H1 (cell line): ENCODE measurements around the gene ZNF618. TPM values are rescaled to one million over a fixed set of nuclear protein-coding genes. Genes with fewer than 3 reads are reported as not detected.
A peak's percentile ranks its signal among the peaks of the same experiment; 100 is the strongest.

ENCODE experiments used
- CTCF ChIA-PET: fragments of 300-600 bp; sonication (Branson Sonifier 250); formaldehyde crosslinking; loops from one replicate; lab custom pipeline; 2021; ENCODE audit not compliant: partially characterized antibody; lab: Charles Lee
- POLR2A ChIA-PET: fragments of 300-600 bp; sonication (Branson Sonifier 250); formaldehyde crosslinking; loops from one replicate; lab custom pipeline; 2021; ENCODE audit warnings: inconsistent platforms; ENCODE audit not compliant: partially characterized antibody; lab: Charles Lee
- DNase-seq, 2 experiments: peaks; one replicate each; pipeline versions ENCODE4 v3.0.0 to v3.0.0-alpha.2; 2010 to 2022; ENCODE audit warnings: low spot score in 2 of 2, low read depth in 1 of 2, mixed read lengths in 1 of 2
- FAIRE-seq: peaks from 2 replicates; lab custom pipeline; 2011; peaks lifted over from hg19 to GRCh38; lab: Jason Lieb, UNC
- H2AFZ ChIP-seq: 2 replicates; pipeline ENCODE4 v1.8.1; 2012; ENCODE audit warnings: low read length, inconsistent platforms
- H2AK5ac ChIP-seq: 2 replicates; pipeline ENCODE4 v1.6.1; 2013; ENCODE audit warnings: low read depth, low read length
- H2BK120ac ChIP-seq: replicated peaks from 2 replicates; pipeline ENCODE3; 2013; ENCODE audit warnings: low read depth, low read length, inconsistent platforms
- H2BK12ac ChIP-seq: 2 replicates; pipeline ENCODE4 v1.6.1; 2013; ENCODE audit warnings: low read depth, low read length
- H2BK15ac ChIP-seq: 2 replicates; pipeline ENCODE4 v1.6.1; 2013; ENCODE audit warnings: low read length
- H2BK20ac ChIP-seq: 2 replicates; pipeline ENCODE4 v1.6.1; 2013; ENCODE audit warnings: low read length
- H2BK5ac ChIP-seq: 2 replicates; pipeline ENCODE4 v1.6.1; 2013; ENCODE audit warnings: low read depth, low read length
- H3K14ac ChIP-seq: 2 replicates; pipeline ENCODE4 v1.6.1; 2013; ENCODE audit warnings: inconsistent platforms; ENCODE audit not compliant: insufficient read length
- H3K18ac ChIP-seq: 2 replicates; pipeline ENCODE4 v1.6.1; 2013; ENCODE audit warnings: low read length; ENCODE audit errors: extremely low read depth
- H3K23ac ChIP-seq: 2 replicates; pipeline ENCODE4 v1.6.1; 2013; ENCODE audit warnings: inconsistent platforms; ENCODE audit not compliant: insufficient read length
- H3K23me2 ChIP-seq: 2 replicates; pipeline ENCODE4 v1.6.1; 2013; ENCODE audit warnings: low read depth, low read length
- H3K27ac ChIP-seq: 2 replicates; pipeline ENCODE4 v1.6.1; 2011; ENCODE audit warnings: low read depth, low read length, inconsistent platforms
- H3K27me3 ChIP-seq, 4 experiments: replicated peaks in 1 of 4; 1 replicate in 1 of 4; 2 replicates in 3 of 4; pipeline versions ENCODE4 v1.6.1 to v1.8.1; 2011 to 2013; ENCODE audit warnings: low read length in 3 of 4, mild to moderate bottlenecking in 3 of 4, inconsistent platforms in 2 of 4, mixed read lengths in 2 of 4, moderate library complexity in 1 of 4; ENCODE audit not compliant: control insufficient read depth in 3 of 4, insufficient read depth in 3 of 4; ENCODE audit errors: extremely low read depth in 1 of 4
- H3K36me3 ChIP-seq, 4 experiments: 2 replicates each; pipeline versions ENCODE4 v1.6.1 to v1.8.1; 2011 to 2013; ENCODE audit warnings: mild to moderate bottlenecking in 4 of 4, low read length in 3 of 4, moderate library complexity in 2 of 4, control low read depth in 1 of 4, inconsistent platforms in 1 of 4; ENCODE audit not compliant: insufficient read depth in 4 of 4, control insufficient read depth in 2 of 4
- H3K4ac ChIP-seq: replicated peaks from 2 replicates; pipeline ENCODE3; 2013; ENCODE audit warnings: low read length, low read depth, mixed read lengths, inconsistent platforms; ENCODE audit not compliant: insufficient read length
- H3K4me1 ChIP-seq, 4 experiments: replicated peaks in 1 of 4; 1 replicate in 1 of 4; 2 replicates in 3 of 4; pipeline versions ENCODE4 v1.6.1 to v1.8.1; 2011 to 2013; ENCODE audit warnings: low read length in 3 of 4, inconsistent platforms in 2 of 4, mixed read lengths in 1 of 4; ENCODE audit not compliant: insufficient read depth in 4 of 4, control insufficient read depth in 3 of 4
- H3K4me2 ChIP-seq, 2 experiments: 2 replicates each; pipeline versions ENCODE4 v1.6.1 to v1.8.1; 2011 to 2013; ENCODE audit warnings: low read depth in 2 of 2, low read length in 2 of 2, control low read depth in 1 of 2, inconsistent platforms in 1 of 2, mild to moderate bottlenecking in 1 of 2; ENCODE audit not compliant: insufficient read depth in 1 of 2
- H3K4me3 ChIP-seq, 4 experiments: fragments of 200-600, 300-600 bp in 1 of 4; sonication (generic), shearing (Covaris generic), sonication (Bioruptor Twin) in 1 of 4; 2 replicates each; pipeline versions ENCODE4 v1.5.1 to v1.8.1; 2011 to 2016; ENCODE audit warnings: low read length in 4 of 4, low read depth in 3 of 4, control low read depth in 2 of 4, inconsistent platforms in 2 of 4, mild to moderate bottlenecking in 2 of 4, mixed read lengths in 1 of 4, moderate library complexity in 1 of 4; ENCODE audit not compliant: insufficient read depth in 2 of 4; ENCODE audit errors: extremely low read depth in 1 of 4
- H3K56ac ChIP-seq: replicated peaks from 2 replicates; pipeline ENCODE3; 2013; ENCODE audit warnings: low read depth, mild to moderate bottlenecking, mixed read lengths, low read length, inconsistent platforms; ENCODE audit not compliant: insufficient read length
- H3K79me1 ChIP-seq: 2 replicates; pipeline ENCODE4 v1.6.1; 2013; ENCODE audit warnings: low read depth, low read length, control low read depth
- H3K79me2 ChIP-seq, 2 experiments: 2 replicates each; pipeline versions ENCODE4 v1.6.1 to v1.8.1; 2012 to 2013; ENCODE audit warnings: low read length in 2 of 2, mild to moderate bottlenecking in 2 of 2, inconsistent platforms in 1 of 2; ENCODE audit not compliant: insufficient read depth in 2 of 2, control insufficient read depth in 1 of 2
- H3K9ac ChIP-seq, 4 experiments: replicated peaks in 1 of 4; 1 replicate in 1 of 4; 2 replicates in 3 of 4; pipeline versions ENCODE4 v1.6.1 to v1.8.1; 2011 to 2013; ENCODE audit warnings: low read depth in 3 of 4, low read length in 3 of 4, control low read depth in 2 of 4, mild to moderate bottlenecking in 2 of 4, moderate library complexity in 2 of 4, inconsistent platforms in 1 of 4; ENCODE audit errors: extremely low read depth in 1 of 4
- H3K9me3 ChIP-seq, 2 experiments: 2 replicates each; pipeline versions ENCODE4 v1.6.1 to v1.8.1; 2012 to 2013; ENCODE audit warnings: mild to moderate bottlenecking in 2 of 2, moderate library complexity in 2 of 2, control low read depth in 1 of 2, inconsistent platforms in 1 of 2, low read depth in 1 of 2, low read length in 1 of 2, mixed read lengths in 1 of 2; ENCODE audit not compliant: insufficient read depth in 2 of 2
- H4K20me1 ChIP-seq, 2 experiments: replicated peaks in 1 of 2; 2 replicates each; pipeline versions ENCODE3 to v1.8.1; 2011 to 2013; ENCODE audit warnings: inconsistent platforms in 2 of 2, low read length in 2 of 2, mild to moderate bottlenecking in 1 of 2; ENCODE audit not compliant: insufficient read depth in 2 of 2, control insufficient read depth in 1 of 2
- H4K5ac ChIP-seq: 2 replicates; pipeline ENCODE4 v1.6.1; 2013; ENCODE audit warnings: low read length, low read depth, mixed read lengths, inconsistent platforms; ENCODE audit not compliant: insufficient read length
- H4K8ac ChIP-seq: 2 replicates; pipeline ENCODE4 v1.8.0; 2013; ENCODE audit warnings: mild to moderate bottlenecking, moderate library complexity, low read length, inconsistent platforms; ENCODE audit not compliant: insufficient read depth; ENCODE audit errors: extremely low read depth
- H4K91ac ChIP-seq: replicated peaks from 2 replicates; pipeline ENCODE3; 2013; ENCODE audit warnings: low read length, mixed read lengths, inconsistent platforms; ENCODE audit not compliant: insufficient read length
- BCL11A ChIP-seq, 2 experiments: IDR thresholded peaks; one replicate each; pipeline ENCODE4 v1.6.1; 2011; ENCODE audit warnings: low read depth in 2 of 2, low read length in 2 of 2, mild to moderate bottlenecking in 2 of 2
- CBX8 ChIP-seq: fragments of 300-800, 300-1000 bp; sonication (generic); IDR thresholded peaks from 2 replicates; pipeline ENCODE4 v1.7.1; 2016; ENCODE audit warnings: low read depth, low read length, borderline replicate concordance
- CEBPB ChIP-seq: IDR thresholded peaks from 2 replicates; pipeline ENCODE4 v1.6.1; 2012; ENCODE audit warnings: low read depth, low read length
- CTBP2 ChIP-seq: IDR thresholded peaks from 2 replicates; pipeline ENCODE4 v1.7.0; 2011; ENCODE audit warnings: borderline replicate concordance, mild to moderate bottlenecking, moderate library complexity, mixed read lengths, low read length; ENCODE audit not compliant: insufficient read depth, insufficient read length
- EZH2 ChIP-seq: fragments of 200-600 bp; sonication (generic); IDR thresholded peaks from 2 replicates; pipeline ENCODE4 v1.7.1; 2012; ENCODE audit warnings: low read depth, mild to moderate bottlenecking, moderate library complexity, low read length, inconsistent platforms; ENCODE audit not compliant: severe bottlenecking
- KDM4A ChIP-seq: IDR thresholded peaks from one replicate; pipeline ENCODE4 v1.7.1; 2012; ENCODE audit warnings: low read depth, mild to moderate bottlenecking, moderate library complexity, low read length, inconsistent platforms; ENCODE audit not compliant: severe bottlenecking
- NANOG ChIP-seq: IDR thresholded peaks from 2 replicates; pipeline ENCODE4 v1.6.1; 2011; ENCODE audit warnings: low read length, low read depth, mild to moderate bottlenecking, inconsistent platforms; ENCODE audit not compliant: insufficient read depth, poor library complexity, severe bottlenecking
- NRF1 ChIP-seq: IDR thresholded peaks from 2 replicates; pipeline ENCODE4 v1.6.1; 2011; ENCODE audit warnings: mild to moderate bottlenecking, low read depth, low read length, improper control_type of control experiment
- POLR2AphosphoS5 ChIP-seq: IDR thresholded peaks from 2 replicates; pipeline ENCODE4 v1.6.1; 2011; ENCODE audit warnings: low read depth, low read length
- POU5F1 ChIP-seq: IDR thresholded peaks from 2 replicates; pipeline ENCODE4 v1.6.1; 2011; ENCODE audit warnings: low read depth, mild to moderate bottlenecking, low read length, moderate library complexity
- SIRT6 ChIP-seq: IDR thresholded peaks from one replicate; pipeline ENCODE4 v1.7.1; 2012; ENCODE audit warnings: low read length, inconsistent platforms
- SUZ12 ChIP-seq: fragments of 200-600 bp; sonication (generic); IDR thresholded peaks from 2 replicates; pipeline ENCODE4 v1.6.1; 2012; ENCODE audit warnings: mild to moderate bottlenecking, inconsistent platforms, low read length, moderate library complexity, mixed read lengths
- TAF7 ChIP-seq: optimal IDR thresholded peaks from 2 replicates; pipeline ENCODE3; 2011; ENCODE audit warnings: low read depth, mild to moderate bottlenecking, inconsistent platforms, low read length, moderate library complexity, borderline replicate concordance
- WGBS, 2 experiments: shearing (Covaris generic) in 1 of 2; methylation state at CpG; one replicate each; pipeline versions ENCODE4 v1.1.6 to v1.1.7; 2013 to 2015; ENCODE audit warnings: low lambda C conversion rate in 2 of 2, mixed read lengths in 2 of 2, inconsistent platforms in 1 of 2, low coverage in 1 of 2, missing lambda C conversion rate in 1 of 2; ENCODE audit not compliant: insufficient replicate concordance in 2 of 2, insufficient coverage in 1 of 2, insufficient read length in 1 of 2; ENCODE audit errors: extremely low coverage in 1 of 2, missing lambda C conversion rate in 1 of 2; 5-methylcytosine and 5-hydroxymethylcytosine counted together
- polyA plus RNA-seq, 7 experiments: library from polyadenylated mRNA; depleted of rRNA in 3 of 7; stranded (reverse) in 5 of 7; unstranded in 2 of 7; fragments of >200 nt in 5 of 7; fragments of 200-250 nt in 2 of 7; gene quantifications; 1 replicate in 5 of 7; 2 replicates in 1 of 7; 4 replicates in 1 of 7; pipeline versions ENCODE4 v1.2.1 to v1.2.3, GENCODE V29; 2011 to 2013; ENCODE audit warnings: missing spikeins in 2 of 7, mixed read lengths in 2 of 7
- total RNA-seq: library from RNA; stranded (reverse); fragmentation: NEBNext Ultra II Directional; extraction: Animal tissue kit (Norgen Biotek cat#: 25700); gene quantifications from 2 replicates; pipeline ENCODE4 v1.2.1, GENCODE V29; 2021

The ZNF618 gene
- total and polyA plus RNA-seq, 2 of the 8 experiments (the other 6 are each of a cell fraction or from before 2014, with no cell fraction given) = 9.6 to 28.5 TPM

DNA sequence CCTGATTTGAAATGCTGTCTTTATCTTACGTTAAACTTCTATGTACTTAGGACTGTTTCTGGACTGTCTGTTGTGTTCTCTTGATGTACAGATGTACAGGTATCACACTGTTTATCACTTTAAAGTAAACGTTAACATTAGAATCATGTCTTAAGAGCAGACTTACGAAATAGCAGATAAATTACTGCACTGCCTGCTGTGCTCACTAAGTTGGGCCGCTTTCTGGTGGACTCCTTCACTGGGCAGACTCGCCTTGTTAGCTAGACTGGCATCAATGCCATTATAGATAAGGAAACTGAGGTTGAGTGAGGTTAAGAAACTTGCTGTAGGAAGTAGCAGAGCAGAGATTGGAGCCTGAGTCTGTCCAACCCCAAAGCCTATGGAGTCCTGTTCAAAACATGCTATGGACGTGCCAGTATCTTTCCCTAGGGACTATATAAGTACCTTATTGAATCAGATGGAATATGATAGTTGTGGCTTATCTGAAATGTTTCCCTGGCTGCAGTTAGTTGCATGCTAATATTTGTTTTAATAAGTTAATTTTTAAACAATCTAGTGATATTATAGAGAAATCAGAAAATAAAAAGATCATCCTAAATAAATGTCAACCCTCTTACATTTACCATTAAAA, 16.9 kb downstream of the ZNF618 start:
- Histone ChIP-seq H3K18ac (no peak overlapping the region), H3K9ac (no peak overlapping the region), H3K4ac (no peak overlapping the region), H2AK5ac (no peak overlapping the region), H3K4me3 (no peak overlapping the region), H3K79me2 (peaks cover 3 to 70% of the 10 kb centered on the region in 2 experiments; a peak in 2 of 4 replicates), H3K4me2 (no peak overlapping the region), H3K4me1 (0 out of 7 replicates have a peak, but pooled peaks cover 0 to 2% (median 0%) of the 10 kb centered on the region in 4 experiments), H2BK120ac (no peak overlapping the region), H2BK20ac (no peak overlapping the region), H4K91ac (no peak overlapping the region), H2BK15ac (no peak overlapping the region), H4K5ac (no peak overlapping the region), H2AFZ (no peak overlapping the region), H3K23ac (no peak overlapping the region), H3K56ac (no peak overlapping the region), H3K79me1 (peaks cover 8% of the 10 kb centered on the region), H3K14ac (no peak overlapping the region), H4K20me1 (peaks cover 0 to 1% of the 10 kb centered on the region in 2 experiments), H2BK12ac (no peak overlapping the region), H3K36me3 (peaks cover 0 to 10% (median 2%) of the 10 kb centered on the region in 4 experiments; a peak in 3 of 8 replicates), H3K9me3 (peaks cover 9 to 10% of the 10 kb centered on the region in 2 experiments; a peak in 3 of 4 replicates), H3K27ac (no peak overlapping the region), H4K8ac (no peak overlapping the region), H3K27me3 (no peaks in the 10 kb centered on the region), H3K23me2 (no peaks in the 10 kb centered on the region), H2BK5ac (no peak overlapping the region)
- CTCF ChIA-PET = no interaction called here
- FAIRE-seq (no peak), DNase-seq (peak in 1 of 2 experiments; percentile 17)
- WGBS, 2 experiments = 90% methylated on average over 6 of the region's 6 CpGs; no CpG with 5 or more reads in 1 of the 2 experiments
- POLR2A ChIA-PET = no interaction called here
- no peak for TF ChIP-seq TAF7
- no peak for TF ChIP-seq POU5F1
- TF ChIP-seq KDM4A = no peak
- TF ChIP-seq CTBP2 = no peak
- no peak for TF ChIP-seq SIRT6
- TF ChIP-seq POLR2AphosphoS5 = no peak
- TF ChIP-seq NANOG = no peak
- no peak for TF ChIP-seq SUZ12
- TF ChIP-seq CEBPB = no peak
- TF ChIP-seq EZH2 = no peak
- no peak for TF ChIP-seq BCL11A (IDR thresholded peaks at IDR 0.05; ENCODE audit: low read depth in 2 of 2, low read length in 2 of 2)
- no peak for TF ChIP-seq NRF1
- no peak for TF ChIP-seq CBX8
